ENCODE results near the gene C1QTNF5. TPM values are rescaled to one million over a fixed set of nuclear protein-coding genes. Genes with fewer than 3 reads are reported as not detected.
A peak's percentile ranks its signal among the peaks of the same experiment; 100 is the strongest.

The C1QTNF5 gene
- total RNA-seq, 1 experiment from 2014 or later, result 0.11 TPM

DNA sequence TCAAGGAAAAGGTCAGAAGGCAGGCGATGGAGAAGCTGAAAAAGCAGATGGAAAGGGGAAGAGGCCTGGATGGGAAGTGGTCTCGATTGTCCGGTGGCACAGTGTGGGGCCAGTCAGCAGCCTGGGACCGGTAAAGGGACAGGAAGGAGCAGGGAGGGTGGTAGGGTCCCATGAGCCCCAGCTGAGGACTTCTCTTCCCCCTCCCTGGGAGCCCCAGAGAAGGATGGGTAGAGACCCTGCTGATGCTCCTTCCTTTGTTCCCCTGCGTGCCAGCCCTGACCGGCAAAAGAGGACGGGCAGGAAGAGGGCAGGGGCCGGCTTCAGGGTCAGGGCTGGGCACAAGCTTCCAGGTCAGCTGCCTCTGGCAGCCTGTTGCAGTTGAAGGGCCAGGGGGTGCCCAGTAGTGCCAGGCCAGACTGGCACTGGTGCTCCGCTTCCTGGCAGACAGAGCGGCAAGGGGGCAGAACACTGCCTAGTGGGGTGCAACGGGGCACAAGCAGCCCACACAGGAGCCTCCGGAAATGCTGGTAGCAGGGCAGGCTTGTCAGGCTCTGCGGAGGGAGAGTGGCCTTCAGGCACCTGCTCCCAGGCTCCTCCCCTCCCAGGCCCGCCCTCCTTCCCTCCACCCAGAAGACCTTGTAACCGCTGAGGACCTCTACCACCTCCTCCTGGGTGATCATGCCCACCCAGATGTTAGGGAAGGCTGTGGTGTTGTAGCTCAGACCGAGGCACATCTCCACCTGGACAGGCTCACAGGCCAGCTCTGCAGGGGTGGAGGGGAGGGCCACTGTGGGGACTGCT, 739 bp upstream of the C1QTNF5 start:
- no peak overlapping the region for H3K4me3 ChIP-seq
- H3K9me3 ChIP-seq (replicated peaks), result no peaks in the 10 kb centered on the region

DNA sequence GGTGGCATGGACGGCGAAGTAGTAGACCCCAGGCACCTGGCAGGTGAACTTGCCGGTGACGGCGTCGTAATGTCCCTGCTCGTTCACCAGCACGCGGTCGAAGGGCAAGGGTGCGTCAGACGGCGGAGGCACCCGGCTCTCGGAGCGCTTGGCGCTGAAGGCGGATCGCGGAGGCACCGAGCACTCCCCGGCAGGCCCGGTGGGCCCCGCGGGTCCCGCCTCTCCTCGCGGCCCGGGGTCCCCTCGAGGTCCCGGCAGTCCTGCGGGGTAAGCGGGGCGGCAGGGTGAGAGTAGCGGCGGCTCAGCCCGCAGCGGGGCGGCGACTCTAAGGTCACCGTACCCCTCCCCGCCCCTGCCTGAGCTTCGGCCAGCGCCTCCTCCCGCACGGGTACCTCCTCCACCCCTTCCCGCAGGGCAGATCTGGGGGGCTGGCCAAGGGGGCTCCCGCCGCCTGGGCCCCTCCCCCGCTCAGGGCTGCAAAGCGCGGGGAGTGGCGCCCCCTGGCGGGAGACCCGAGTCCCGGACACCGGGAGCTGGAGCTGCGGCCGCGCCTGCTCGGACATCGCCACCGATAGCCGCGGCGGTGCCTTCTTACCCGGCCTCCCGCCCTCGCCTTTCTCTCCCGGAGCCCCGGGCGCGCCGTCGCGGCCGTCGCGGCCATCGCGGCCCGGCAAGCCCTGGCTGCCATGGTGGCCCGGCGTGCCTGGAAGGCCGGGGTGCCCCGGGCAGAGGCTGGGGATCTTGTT, 921 bp downstream of the C1QTNF5 start:
- peaks cover 22% of the 10 kb centered on the region for H3K36me3 ChIP-seq

More for the DNA sequence above, 739 bp upstream of the C1QTNF5 start:
- H3K27ac ChIP-seq, result no peak overlapping the region
- peaks cover 34% of the 10 kb centered on the region for H3K4me1 ChIP-seq (replicated peaks)
- H3K36me3 ChIP-seq, result peaks cover 9% of the 10 kb centered on the region
- no peaks in the 10 kb centered on the region for H3K27me3 ChIP-seq (replicated peaks)
- DNase-seq (ENCODE audit: low read depth in 1 of 2, low spot score in 2 of 2), result no peak

DNA sequence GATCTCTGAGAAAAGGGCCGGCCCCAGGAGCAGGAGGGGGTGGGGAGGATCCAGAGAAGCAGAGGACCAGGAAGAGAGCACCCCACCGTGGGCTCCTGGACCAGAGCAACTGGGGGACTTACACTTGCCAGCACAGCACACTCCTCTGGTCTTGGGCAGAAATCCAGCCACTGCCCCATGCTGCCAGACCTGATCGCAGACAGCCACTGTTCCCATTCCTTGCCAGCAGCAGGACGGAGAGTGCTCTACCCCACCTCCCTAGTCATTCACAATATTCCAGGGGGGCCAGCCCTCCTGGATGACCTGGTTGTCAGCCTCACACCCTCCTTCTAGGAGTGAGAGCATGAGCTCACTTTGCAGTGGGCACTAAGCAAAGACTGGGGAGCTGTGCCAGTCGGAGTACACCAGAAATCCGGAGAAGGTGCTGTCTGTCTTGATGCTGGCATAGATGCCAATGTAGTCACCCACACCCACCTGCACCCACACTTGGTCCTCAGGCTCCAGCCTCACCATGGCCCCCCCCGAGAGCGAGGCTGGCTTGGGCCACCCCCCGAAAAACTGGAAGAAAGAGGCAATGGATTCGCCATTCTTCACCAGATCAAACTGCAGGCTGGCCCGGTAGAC, 1.6 kb downstream of the C1QTNF5 start:
- Histone ChIP-seq H3K27me3 (replicated peaks) (no peaks in the 10 kb centered on the region), H3K36me3 (peaks cover 22% of the 10 kb centered on the region), H3K27ac (peak overlapping the region; percentile 25), H3K4me3 (no peak overlapping the region), H3K4me1 (replicated peaks) (peaks cover 50% of the 10 kb centered on the region), H3K9me3 (replicated peaks) (no peaks in the 10 kb centered on the region)
- DNase-seq (ENCODE audit: low read depth in 1 of 2, low spot score in 2 of 2), result no peak

More for the DNA sequence above, 921 bp downstream of the C1QTNF5 start:
- H3K4me1 ChIP-seq (replicated peaks), result peaks cover 50% of the 10 kb centered on the region
- no peak overlapping the region for H3K27ac ChIP-seq
- H3K4me3 ChIP-seq, result peak overlapping the region; percentile 35
- no peaks in the 10 kb centered on the region for H3K27me3 ChIP-seq (replicated peaks)
- H3K9me3 ChIP-seq (replicated peaks), result no peaks in the 10 kb centered on the region
- DNase-seq (ENCODE audit: low read depth in 1 of 2, low spot score in 2 of 2), result peak in 1 of 2 experiments; percentile 37

DNA sequence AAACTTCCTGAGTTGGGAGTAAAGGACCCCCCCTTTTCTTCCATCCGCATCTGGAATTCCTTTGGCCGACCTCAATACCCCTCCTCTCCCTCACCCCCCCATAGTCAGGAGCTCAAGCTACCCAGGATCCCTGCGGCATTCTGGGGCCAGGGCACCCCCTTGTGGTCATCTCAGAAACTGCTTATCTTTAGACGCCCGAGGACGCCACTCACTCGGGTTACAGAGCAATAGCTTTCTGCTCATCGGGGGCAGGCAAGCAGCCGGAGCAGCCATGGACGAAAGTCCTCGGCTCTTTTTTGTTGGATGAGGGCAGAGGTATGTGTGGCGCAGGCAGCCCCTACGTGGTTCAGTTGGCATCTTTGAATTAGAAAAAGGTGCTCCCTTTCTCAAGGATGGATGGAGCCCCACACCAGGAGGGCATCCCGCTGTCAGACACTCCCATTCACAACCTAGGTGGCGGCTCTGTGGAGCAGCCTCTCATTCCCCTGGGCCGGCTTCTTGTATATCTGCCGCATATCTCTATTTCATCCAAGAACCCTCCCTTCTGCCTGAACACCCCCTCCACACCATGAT, 2.3 kb downstream of the C1QTNF5 start:
- no peaks in the 10 kb centered on the region for H3K27me3 ChIP-seq (replicated peaks)
- H3K4me1 ChIP-seq (replicated peaks), result peaks cover 50% of the 10 kb centered on the region
- peak overlapping the region; percentile 25 for H3K27ac ChIP-seq
- H3K9me3 ChIP-seq (replicated peaks), result no peaks in the 10 kb centered on the region
- H3K36me3 ChIP-seq, result peaks cover 22% of the 10 kb centered on the region
- no peak for DNase-seq (ENCODE audit: low read depth in 1 of 2, low spot score in 2 of 2)
- H3K4me3 ChIP-seq, result no peak overlapping the region

DNA sequence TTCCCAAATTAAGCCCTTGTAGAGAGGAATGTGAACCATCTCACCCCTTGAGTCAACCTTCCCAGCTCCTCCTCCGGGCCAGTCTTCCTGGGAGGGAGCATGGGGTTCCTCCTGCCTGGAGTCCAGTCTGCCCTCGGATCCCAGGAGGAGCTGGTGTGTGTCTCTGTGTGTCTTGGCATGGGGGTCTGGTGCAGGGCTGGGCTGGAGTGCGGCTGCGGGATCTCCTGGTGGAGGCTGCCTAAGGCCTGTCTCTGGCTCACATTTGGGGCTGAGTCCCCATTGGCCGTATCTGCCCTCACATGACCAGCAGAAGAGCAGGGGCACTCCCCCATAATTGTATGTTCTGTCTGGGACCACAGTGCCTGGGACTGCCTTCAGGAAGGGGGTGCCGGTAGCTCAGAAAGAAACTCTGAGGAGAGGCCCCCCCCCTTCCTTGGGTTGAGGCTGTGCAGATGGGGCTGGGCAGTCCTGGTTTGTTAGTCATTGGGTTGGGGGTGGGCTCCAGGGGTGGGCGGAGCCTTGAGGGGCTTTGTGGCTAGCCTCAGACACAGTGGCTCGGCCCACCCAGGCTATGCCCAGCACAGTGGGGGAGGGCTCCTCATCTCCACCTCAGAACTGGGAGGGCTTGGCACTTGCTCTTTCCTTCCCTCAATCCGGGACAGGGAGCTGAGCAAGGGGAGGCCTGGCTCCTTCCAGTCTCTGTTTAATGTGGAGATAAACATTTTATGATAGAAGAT, 2.9 kb downstream of the C1QTNF5 start:
- Histone ChIP-seq H3K4me1 (replicated peaks) (peaks cover 50% of the 10 kb centered on the region), H3K27me3 (replicated peaks) (no peaks in the 10 kb centered on the region), H3K27ac (peak overlapping the region; percentile 63), H3K36me3 (peaks cover 22% of the 10 kb centered on the region), H3K9me3 (replicated peaks) (no peaks in the 10 kb centered on the region), H3K4me3 (peak overlapping the region; percentile 25)
- DNase-seq (ENCODE audit: low read depth in 1 of 2, low spot score in 2 of 2), result peak; percentile 96

DNA sequence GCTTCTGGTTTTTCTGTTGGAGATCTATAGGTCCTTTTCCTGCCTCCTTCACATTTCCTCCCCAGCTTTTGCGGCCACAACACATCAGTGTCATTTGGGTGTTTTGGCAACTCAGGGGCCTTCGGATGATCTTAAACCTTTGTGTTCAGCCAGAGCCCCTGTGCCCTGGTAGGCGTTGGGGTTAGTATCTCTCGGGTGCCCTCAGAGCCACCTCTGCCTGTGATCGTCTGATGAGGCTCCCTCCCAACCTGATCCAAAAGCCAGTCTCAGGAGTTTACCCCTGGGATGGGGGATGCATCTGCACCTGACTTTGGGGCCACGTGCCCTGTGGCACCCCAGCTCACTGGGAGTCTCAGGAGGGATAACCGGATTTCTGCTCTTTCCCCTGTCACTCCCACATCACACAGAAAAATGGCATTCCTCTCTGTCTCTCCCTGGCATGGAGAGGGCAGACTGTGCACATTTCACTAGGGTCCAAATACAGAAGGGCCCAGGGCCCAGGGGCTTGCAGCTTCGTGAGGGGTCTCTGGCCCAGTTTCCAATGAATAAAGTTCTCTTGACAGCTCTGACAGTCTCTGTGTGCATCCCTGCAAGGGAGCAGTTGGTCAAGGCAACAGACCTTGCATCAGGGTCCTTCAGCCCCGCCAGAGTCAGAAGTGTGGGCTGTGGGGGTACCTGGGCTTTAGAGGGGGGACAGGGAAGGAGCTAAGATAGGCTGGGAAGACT, 3.8 kb downstream of the C1QTNF5 start:
- Histone ChIP-seq H3K4me1 (replicated peaks) (peaks cover 50% of the 10 kb centered on the region), H3K27ac (peak overlapping the region; percentile 63)

DNA sequence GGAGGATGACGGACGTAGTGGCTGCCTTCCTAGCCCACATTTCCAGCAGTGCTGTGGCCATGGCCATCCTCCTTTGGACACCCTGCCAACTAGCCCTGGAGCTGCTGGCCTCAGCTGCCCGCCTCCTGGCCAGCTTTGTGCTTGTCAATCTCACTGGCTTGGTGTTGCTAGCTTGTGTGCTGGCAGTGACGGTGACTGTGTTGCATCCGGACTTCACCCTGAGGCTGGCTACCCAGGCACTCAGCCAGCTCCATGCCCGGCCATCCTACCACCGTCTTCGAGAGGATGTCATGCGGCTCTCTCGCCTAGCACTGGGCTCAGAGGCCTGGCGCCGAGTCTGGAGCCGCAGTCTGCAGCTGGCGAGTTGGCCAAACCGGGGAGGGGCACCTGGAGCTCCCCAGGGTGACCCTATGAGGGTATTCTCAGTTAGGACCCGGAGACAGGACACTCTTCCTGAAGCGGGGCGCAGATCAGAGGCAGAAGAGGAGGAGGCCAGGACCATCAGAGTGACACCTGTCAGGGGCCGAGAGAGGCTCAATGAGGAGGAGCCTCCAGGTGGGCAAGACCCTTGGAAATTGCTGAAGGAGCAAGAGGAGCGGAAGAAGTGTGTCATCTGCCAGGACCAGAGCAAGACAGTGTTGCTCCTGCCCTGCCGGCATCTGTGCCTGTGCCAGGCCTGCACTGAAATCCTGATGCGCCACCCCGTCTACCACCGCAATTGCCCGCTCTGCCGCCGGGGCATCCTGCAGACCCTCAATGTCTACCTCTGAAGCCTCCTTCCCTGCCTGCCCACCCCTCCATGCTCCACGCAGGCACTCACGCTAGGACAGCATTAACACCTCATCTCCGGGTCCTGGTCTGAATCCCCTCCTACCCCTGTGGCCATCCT, 4.8 kb downstream of the C1QTNF5 start:
- DNase-seq (ENCODE audit: low read depth in 1 of 2, low spot score in 2 of 2), result no peak
- no peaks in the 10 kb centered on the region for H3K27me3 ChIP-seq (replicated peaks)
- H3K36me3 ChIP-seq, result peaks cover 22% of the 10 kb centered on the region
- peaks cover 50% of the 10 kb centered on the region for H3K4me1 ChIP-seq (replicated peaks)
- peak overlapping the region; percentile 69 for H3K4me3 ChIP-seq
- no peaks in the 10 kb centered on the region for H3K9me3 ChIP-seq (replicated peaks)
- H3K27ac ChIP-seq, result no peak overlapping the region

More for the DNA sequence above, 3.8 kb downstream of the C1QTNF5 start:
- H3K27me3 ChIP-seq (replicated peaks), result no peaks in the 10 kb centered on the region
- peak overlapping the region; percentile 25 for H3K4me3 ChIP-seq
- H3K9me3 ChIP-seq (replicated peaks), result no peaks in the 10 kb centered on the region
- peaks cover 22% of the 10 kb centered on the region for H3K36me3 ChIP-seq
- no peak for DNase-seq (ENCODE audit: low read depth in 1 of 2, low spot score in 2 of 2)

DNA sequence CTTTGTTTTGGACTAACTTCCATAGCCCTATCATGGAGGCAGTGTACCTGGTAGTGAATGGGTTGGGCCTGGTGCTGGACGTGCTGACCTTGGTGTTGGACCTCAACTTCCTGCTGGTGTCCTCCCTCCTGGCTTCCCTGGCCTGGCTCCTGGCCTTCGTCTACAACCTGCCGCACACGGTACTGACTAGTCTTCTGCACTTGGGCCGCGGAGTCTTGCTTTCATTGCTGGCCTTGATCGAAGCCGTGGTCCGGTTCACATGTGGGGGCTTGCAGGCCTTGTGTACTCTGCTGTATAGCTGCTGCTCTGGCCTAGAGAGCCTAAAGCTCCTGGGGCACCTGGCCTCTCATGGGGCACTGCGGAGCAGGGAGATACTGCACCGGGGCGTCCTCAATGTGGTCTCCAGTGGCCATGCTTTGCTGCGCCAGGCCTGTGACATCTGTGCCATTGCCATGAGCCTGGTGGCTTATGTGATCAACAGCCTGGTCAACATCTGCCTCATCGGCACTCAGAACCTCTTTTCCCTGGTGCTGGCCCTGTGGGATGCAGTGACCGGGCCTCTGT, 5.5 kb downstream of the C1QTNF5 start:
- DNase-seq (ENCODE audit: low read depth in 1 of 2, low spot score in 2 of 2), result no peak
- H3K4me3 ChIP-seq, result peak overlapping the region; percentile 69
- peaks cover 49% of the 10 kb centered on the region for H3K4me1 ChIP-seq (replicated peaks)
- peaks cover 22% of the 10 kb centered on the region for H3K36me3 ChIP-seq
- H3K27me3 ChIP-seq (replicated peaks), result no peaks in the 10 kb centered on the region
- peak overlapping the region; percentile 85 for H3K27ac ChIP-seq
- H3K9me3 ChIP-seq (replicated peaks), result no peaks in the 10 kb centered on the region

DNA sequence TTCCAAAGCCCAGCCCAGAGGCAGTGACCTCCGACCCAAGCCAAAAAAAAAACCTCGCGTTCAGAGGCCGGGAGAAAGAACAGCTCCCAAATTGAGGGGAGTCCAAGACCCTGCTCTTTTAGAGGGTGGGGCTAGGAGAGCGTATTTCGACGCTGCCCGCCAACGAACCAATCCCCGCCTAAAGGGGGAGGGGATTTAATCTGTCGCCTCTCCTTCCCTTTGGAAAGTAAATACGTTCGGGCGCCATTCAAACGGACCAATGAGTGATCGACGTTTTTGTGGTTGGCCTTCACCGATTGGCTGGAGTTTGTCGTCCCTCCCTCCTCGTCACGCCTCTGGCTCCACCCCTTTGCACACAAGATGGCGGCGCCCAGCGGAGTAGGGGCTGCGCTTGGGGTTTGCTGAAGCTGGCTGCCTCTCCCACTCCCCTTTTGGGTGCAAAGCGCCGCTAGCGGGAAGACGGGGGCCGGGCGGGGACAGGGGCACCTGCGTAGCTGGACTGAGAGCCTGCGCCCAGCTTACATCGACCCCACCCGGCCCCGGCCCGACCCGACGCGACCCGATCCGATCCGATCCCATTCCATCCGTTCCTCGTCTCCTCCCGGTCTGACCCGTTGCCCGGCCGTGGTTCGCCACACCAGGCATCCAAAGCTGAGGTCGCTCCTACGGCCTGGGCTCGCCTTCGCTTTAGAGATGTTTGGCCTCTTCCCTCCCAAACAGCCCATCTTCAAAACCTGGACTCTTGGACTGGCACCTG, 6.3 kb downstream of the C1QTNF5 start, which contains the start of gene RNF26:
TSS of gene RNF26 (plus strand) at position 354 of the 757 bp plus-strand sequence. CDS start 596 bp downstream, outside the sequence.
- H3K4me1 ChIP-seq (replicated peaks), result peaks cover 41% of the 10 kb centered on the region
- peak within 1 kb of the TSS; percentile 69 for H3K4me3 ChIP-seq
- H3K27me3 ChIP-seq (replicated peaks), result no peaks in the 10 kb centered on the region
- H3K9me3 ChIP-seq (replicated peaks), result no peaks in the 10 kb centered on the region
- peak; percentile 92 to 93 for DNase-seq (ENCODE audit: low read depth in 1 of 2, low spot score in 2 of 2)
- peak within 1 kb of the TSS; percentile 85 for H3K27ac ChIP-seq
- peaks cover 22% of the 10 kb centered on the region for H3K36me3 ChIP-seq

DNA sequence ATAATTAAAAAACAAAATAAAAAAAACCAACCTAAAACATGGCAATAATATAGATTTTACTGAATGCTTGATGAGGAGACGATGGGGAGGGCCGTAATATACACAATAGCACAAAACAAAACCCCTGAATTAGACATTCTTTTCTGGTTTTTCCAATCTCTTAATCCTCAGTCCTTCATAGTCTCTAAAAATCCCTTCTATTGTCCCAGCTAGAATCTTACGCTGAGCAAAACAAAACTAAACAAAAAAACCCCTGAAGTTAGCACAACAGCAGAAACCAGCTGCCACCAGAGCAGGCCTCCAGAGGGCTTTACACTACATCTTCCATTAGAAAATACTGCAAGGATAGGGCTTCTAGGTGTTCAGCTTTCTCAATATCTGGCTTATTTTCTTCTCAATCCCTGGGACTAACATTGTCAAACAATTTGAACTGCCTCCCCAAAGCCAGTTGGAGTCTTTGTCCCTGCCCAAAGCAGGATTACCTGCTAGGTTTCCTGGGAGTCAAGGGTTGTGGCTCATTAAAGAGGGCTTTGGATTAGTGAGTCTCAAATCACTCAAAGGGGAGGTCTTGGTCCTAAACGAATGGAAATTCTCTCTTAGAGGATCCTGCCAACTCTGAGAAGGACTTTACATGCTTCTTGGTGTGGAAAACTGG, 8.4 kb downstream of the C1QTNF5 start:
- H3K4me3 ChIP-seq, result no peak overlapping the region
- H3K9me3 ChIP-seq (replicated peaks), result no peaks in the 10 kb centered on the region
- no peak overlapping the region for H3K27ac ChIP-seq
- H3K27me3 ChIP-seq (replicated peaks), result no peaks in the 10 kb centered on the region
- peaks cover 25% of the 10 kb centered on the region for H3K4me1 ChIP-seq (replicated peaks)
- peaks cover 22% of the 10 kb centered on the region for H3K36me3 ChIP-seq
- no peak for DNase-seq (ENCODE audit: low read depth in 1 of 2, low spot score in 2 of 2)

DNA sequence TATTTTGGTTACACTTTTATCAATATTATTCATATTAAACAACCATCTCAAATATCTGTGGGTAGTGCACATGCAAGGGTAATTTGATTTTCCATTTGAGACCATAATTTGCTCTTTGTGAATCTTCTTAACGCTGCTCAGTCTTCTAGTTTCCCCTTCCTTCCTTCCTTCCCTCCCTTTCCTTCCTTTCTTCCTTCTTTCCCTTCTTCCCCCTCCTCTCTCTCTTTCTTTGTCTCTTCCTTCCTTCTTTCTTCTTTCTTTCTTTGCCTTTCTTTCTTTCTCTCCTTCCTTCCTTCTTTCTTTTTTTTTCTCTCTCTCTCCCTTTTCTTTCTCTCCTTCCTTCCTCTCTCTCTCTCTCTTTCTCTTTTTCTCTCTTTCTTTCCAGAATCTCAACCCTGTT, 10.4 kb downstream of the C1QTNF5 start:
- 0 out of 2 replicates have a peak, but pooled peaks cover 2% of the 10 kb centered on the region for H3K36me3 ChIP-seq
- H3K9me3 ChIP-seq (replicated peaks), result no peaks in the 10 kb centered on the region
- DNase-seq (ENCODE audit: low read depth in 1 of 2, low spot score in 2 of 2), result no peak
- H3K4me3 ChIP-seq, result no peak overlapping the region
- H3K4me1 ChIP-seq (replicated peaks), result peaks cover 5% of the 10 kb centered on the region
- H3K27ac ChIP-seq, result no peak overlapping the region
- H3K27me3 ChIP-seq (replicated peaks), result no peaks in the 10 kb centered on the region
